Muscle layer of duodenum (tissue), 2 donors: ENCODE data around the gene TNFRSF21.
"Not testable (repeated sequence)": the region's sequence is repeated elsewhere in the genome, so short reads cannot be mapped to it uniquely, and the experiment has no call there.

Experiments used
- H3K27ac ChIP-seq: one replicate; pipeline ENCODE4 v1.7.0; 2013; ENCODE audit warnings: mild to moderate bottlenecking, low read length
- H3K27me3 ChIP-seq: one replicate; pipeline ENCODE4 v1.7.0; 2013; ENCODE audit warnings: low read depth, mild to moderate bottlenecking, control low read depth, low read length
- H3K36me3 ChIP-seq, 2 donors: one replicate each; pipeline ENCODE4 v1.7.0; 2013; ENCODE audit warnings: low read length in 2 of 2, control low read depth in 1 of 2, mild to moderate bottlenecking in 1 of 2; ENCODE audit not compliant: insufficient read depth in 2 of 2, control insufficient read depth in 1 of 2
- H3K4me1 ChIP-seq, 2 donors: one replicate each; pipeline ENCODE4 v1.7.0; 2013; ENCODE audit warnings: low read length in 2 of 2, mild to moderate bottlenecking in 2 of 2, control low read depth in 1 of 2, moderate library complexity in 1 of 2; ENCODE audit not compliant: insufficient read depth in 2 of 2, control insufficient read depth in 1 of 2
- H3K4me3 ChIP-seq, 2 donors: one replicate each; pipeline ENCODE4 v1.7.0; 2013; ENCODE audit warnings: low read length in 2 of 2, low read depth in 1 of 2, mild to moderate bottlenecking in 1 of 2
- H3K9me3 ChIP-seq, 2 donors: one replicate each; pipeline ENCODE4 v1.7.0; 2013; ENCODE audit warnings: low read length in 2 of 2, control low read depth in 1 of 2, mild to moderate bottlenecking in 1 of 2; ENCODE audit not compliant: control insufficient read depth in 1 of 2
- donor health status: healthy.

TNFRSF21 gene

GRCh38 chr6:47345761-47346160 is 36.1 kb upstream of the TNFRSF21 start:
- Histone ChIP-seq H3K9me3 (no peaks in the 10 kb centered on the region), H3K36me3 (no peaks in the 10 kb centered on the region), H3K4me1 (no peaks in the 10 kb centered on the region), H3K27ac (no peak overlapping the region), H3K4me3 (no peak overlapping the region), H3K27me3 (no peaks in the 10 kb centered on the region)

DNA sequence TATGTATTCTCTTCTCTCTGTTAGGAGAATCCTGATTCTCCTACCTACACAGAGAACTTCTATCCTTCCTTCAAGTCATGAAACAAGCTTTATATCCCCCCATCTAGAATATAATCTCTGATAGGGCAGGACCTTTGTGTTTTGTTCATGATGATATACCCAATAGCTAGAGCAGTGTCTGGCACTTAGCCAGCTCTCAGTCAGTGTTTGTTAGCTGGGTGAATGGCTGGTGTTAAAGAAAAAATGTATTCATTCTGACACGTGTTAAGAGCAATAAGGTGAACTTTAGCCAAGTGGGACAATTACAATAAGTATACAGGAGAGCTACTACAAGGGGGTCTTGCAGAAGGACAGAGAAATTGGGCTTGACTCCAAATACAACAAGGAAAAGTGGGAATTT is 34.3 kb upstream of the TNFRSF21 start:
- Histone ChIP-seq H3K27me3 (no peaks in the 10 kb centered on the region), H3K27ac (no peak overlapping the region), H3K9me3 (no peaks in the 10 kb centered on the region), H3K4me3 (no peak overlapping the region), H3K4me1 (no peaks in the 10 kb centered on the region), H3K36me3 (no peaks in the 10 kb centered on the region)

DNA sequence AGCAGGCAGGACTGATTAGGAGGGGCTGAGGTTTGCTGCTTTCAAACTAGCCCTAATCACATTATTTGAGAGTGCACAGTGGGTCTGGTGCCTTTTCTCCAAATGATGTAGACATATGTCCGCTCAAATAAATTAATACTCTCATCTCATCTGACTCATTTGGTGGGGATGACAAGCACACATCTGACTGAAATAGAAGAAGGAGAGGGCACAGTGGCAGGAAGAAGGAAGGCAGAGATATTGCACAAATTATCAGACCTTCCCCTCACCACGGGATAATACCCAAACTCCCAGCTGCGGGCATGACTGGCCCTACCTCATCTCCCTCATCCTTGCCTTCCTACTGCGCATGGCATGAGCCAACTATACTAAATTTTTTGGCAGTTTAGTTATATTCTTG is 33.9 kb upstream of the TNFRSF21 start:
- no peaks in the 10 kb centered on the region for H3K4me1 ChIP-seq
- no peaks in the 10 kb centered on the region for H3K9me3 ChIP-seq
- H3K27ac ChIP-seq, result no peak overlapping the region
- no peaks in the 10 kb centered on the region for H3K27me3 ChIP-seq
- no peak overlapping the region for H3K4me3 ChIP-seq
- no peaks in the 10 kb centered on the region for H3K36me3 ChIP-seq

GRCh38 chr6:47342824-47343223 is 33.1 kb upstream of the TNFRSF21 start:
- no peak overlapping the region for H3K27ac ChIP-seq
- H3K9me3 ChIP-seq, result no peaks in the 10 kb centered on the region
- H3K4me3 ChIP-seq, result no peak overlapping the region
- no peaks in the 10 kb centered on the region for H3K27me3 ChIP-seq
- H3K4me1 ChIP-seq, result no peaks in the 10 kb centered on the region
- H3K36me3 ChIP-seq, result no peaks in the 10 kb centered on the region

DNA sequence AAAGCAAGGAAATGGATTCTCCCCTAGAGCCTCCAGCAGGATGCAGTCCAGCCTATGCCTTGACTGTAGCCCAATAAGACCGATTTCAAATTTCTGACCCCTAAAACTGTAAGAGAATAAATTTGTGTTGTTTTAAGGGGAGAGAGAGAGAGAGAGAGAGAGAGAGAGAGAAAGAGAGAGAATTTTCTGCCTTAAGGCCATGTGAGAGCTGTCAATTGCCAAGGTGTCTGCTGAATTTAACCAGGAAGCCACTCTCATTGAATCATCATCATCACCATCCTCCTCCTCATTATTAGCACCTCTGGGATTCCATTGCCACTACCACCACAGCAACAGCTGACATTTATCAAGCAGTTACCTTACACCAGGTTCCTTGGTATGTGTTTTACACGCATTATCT is 27.8 kb upstream of the TNFRSF21 start:
- Histone ChIP-seq H3K9me3 (no peaks in the 10 kb centered on the region), H3K27me3 (no peaks in the 10 kb centered on the region), H3K4me3 (no peak overlapping the region), H3K36me3 (no peaks in the 10 kb centered on the region), H3K4me1 (no peaks in the 10 kb centered on the region), H3K27ac (no peak overlapping the region)

- Histone ChIP-seq H3K4me3 (no peak overlapping the region), H3K4me1 (no peaks in the 10 kb centered on the region), H3K27ac (no peak overlapping the region), H3K9me3 (no peaks in the 10 kb centered on the region), H3K36me3 (no peaks in the 10 kb centered on the region), H3K27me3 (no peaks in the 10 kb centered on the region)
Measured at GRCh38 chr6:47336334-47336733, 26.6 kb upstream of the TNFRSF21 start.

- H3K27ac ChIP-seq, result no peak overlapping the region
- H3K9me3 ChIP-seq, result no peaks in the 10 kb centered on the region
- no peaks in the 10 kb centered on the region for H3K36me3 ChIP-seq
- H3K4me3 ChIP-seq, result no peak overlapping the region
- no peaks in the 10 kb centered on the region for H3K4me1 ChIP-seq
- no peaks in the 10 kb centered on the region for H3K27me3 ChIP-seq
Measured at GRCh38 chr6:47335466-47335865, 25.8 kb upstream of the TNFRSF21 start.

DNA sequence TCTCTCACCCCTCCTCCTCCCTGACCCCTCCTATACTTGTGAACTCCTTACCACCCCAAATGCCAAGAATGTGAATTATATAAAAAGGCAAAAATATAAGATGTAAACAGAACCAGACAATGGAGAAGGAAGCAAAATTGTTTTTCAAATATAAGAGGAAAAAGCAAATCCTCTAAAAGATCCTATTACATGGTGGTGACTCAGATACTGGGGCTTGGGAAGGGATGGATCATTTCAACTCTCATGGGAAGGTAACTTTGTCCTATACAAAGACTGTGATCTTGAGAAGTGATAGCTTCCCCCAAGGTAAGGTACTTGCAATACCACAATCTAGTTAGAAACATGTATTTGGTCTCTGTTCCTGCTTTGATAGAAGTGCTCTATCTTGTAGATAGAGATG is 24.6 kb upstream of the TNFRSF21 start:
- no peak overlapping the region for H3K4me3 ChIP-seq
- H3K27me3 ChIP-seq, result no peaks in the 10 kb centered on the region
- H3K27ac ChIP-seq, result no peak overlapping the region
- H3K36me3 ChIP-seq, result no peaks in the 10 kb centered on the region
- H3K9me3 ChIP-seq, result no peaks in the 10 kb centered on the region
- no peaks in the 10 kb centered on the region for H3K4me1 ChIP-seq

DNA sequence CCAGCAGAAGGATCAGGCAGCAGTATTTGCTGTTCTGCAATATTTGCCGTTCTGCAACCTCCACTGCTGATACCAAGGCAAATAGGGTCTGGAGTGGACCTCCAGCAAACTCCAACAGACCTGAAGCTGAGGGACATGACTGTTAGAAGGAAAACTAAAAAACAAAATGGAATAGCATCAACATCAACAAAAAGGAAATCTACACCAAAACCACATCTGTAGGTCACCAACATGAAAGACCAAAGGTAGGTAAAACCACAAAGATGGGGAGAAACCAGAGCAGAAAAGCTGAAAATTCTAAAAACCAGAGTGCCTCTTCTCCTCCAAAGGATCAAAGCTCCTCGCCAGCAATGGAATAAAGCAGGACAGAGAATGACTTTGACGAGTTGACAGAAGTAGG is 18.9 kb upstream of the TNFRSF21 start:
- H3K4me3 ChIP-seq, H3K27me3 ChIP-seq, H3K36me3 ChIP-seq, H3K4me1 ChIP-seq, H3K27ac ChIP-seq, H3K9me3 ChIP-seq: not testable (repeated sequence)

GRCh38 chr6:47328139-47328538 is 18.4 kb upstream of the TNFRSF21 start:
- not testable (repeated sequence) for H3K27ac ChIP-seq, H3K36me3 ChIP-seq, H3K27me3 ChIP-seq, H3K4me3 ChIP-seq, H3K4me1 ChIP-seq, H3K9me3 ChIP-seq

DNA sequence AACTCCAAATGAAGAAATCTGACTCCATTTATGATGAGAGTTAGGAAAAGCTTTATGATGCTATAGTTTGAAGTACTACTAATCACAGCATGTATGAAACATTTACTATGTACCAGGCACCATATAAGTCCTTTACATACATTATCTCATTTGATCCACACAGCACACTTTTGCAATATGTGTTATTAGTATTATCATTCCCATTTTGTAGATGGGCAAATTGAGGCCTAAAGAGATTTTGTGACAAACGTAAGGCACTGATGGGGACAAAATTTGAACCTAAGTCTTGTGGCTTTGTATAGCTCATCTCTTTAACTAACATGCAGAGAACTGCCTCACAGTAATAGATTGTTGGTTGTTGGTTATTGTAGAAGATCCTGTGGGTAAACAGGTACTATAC is 14.2 kb upstream of the TNFRSF21 start:
- Histone ChIP-seq H3K27me3 (no peaks in the 10 kb centered on the region), H3K36me3 (no peaks in the 10 kb centered on the region), H3K4me1 (no peaks in the 10 kb centered on the region), H3K9me3 (no peaks in the 10 kb centered on the region), H3K4me3 (no peak overlapping the region), H3K27ac (no peak overlapping the region)

DNA sequence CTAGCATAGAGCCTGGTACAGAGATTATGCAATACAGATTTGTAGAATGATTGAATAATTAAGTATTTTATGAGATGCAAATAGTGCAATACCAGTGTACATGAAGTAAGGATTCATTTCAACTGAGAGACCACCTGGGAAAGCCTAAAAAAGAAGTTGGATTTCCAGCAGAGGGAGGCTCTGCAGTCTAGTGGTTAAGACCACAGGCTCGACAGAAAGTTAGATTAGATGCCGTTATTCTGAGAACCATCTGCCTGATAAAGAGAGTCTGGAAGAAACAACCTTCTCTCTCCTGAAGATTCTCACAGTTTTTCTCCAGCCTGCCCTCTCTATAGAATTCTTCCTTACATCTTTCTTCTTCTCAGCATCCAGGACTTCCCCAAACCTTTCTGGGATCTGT is 13.6 kb upstream of the TNFRSF21 start:
- Histone ChIP-seq H3K36me3 (no peaks in the 10 kb centered on the region), H3K27ac (no peak overlapping the region), H3K4me1 (no peaks in the 10 kb centered on the region), H3K27me3 (no peaks in the 10 kb centered on the region), H3K9me3 (no peaks in the 10 kb centered on the region), H3K4me3 (no peak overlapping the region)
